GM12872 (cell line): ENCODE measurements around the gene MICAL3.

Source experiments
- TF ChIP-seq, protein P1 (sequence below): IDR thresholded peaks from 3 replicates; pipeline ENCODE4 v1.5.1; 2011; ENCODE audit warnings: low read depth, mild to moderate bottlenecking, low read length, moderate library complexity; ENCODE audit not compliant: insufficient read depth

MICAL3 gene

GRCh38 chr22:18067548-18068341, 43.4 kb upstream of the MICAL3 start:
- TF ChIP-seq, protein P1, sequence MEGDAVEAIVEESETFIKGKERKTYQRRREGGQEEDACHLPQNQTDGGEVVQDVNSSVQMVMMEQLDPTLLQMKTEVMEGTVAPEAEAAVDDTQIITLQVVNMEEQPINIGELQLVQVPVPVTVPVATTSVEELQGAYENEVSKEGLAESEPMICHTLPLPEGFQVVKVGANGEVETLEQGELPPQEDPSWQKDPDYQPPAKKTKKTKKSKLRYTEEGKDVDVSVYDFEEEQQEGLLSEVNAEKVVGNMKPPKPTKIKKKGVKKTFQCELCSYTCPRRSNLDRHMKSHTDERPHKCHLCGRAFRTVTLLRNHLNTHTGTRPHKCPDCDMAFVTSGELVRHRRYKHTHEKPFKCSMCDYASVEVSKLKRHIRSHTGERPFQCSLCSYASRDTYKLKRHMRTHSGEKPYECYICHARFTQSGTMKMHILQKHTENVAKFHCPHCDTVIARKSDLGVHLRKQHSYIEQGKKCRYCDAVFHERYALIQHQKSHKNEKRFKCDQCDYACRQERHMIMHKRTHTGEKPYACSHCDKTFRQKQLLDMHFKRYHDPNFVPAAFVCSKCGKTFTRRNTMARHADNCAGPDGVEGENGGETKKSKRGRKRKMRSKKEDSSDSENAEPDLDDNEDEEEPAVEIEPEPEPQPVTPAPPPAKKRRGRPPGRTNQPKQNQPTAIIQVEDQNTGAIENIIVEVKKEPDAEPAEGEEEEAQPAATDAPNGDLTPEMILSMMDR = no peak

- TF ChIP-seq, protein P1 = no peak
Measured at GRCh38 chr22:18067121-18067520, 42.8 kb upstream of the MICAL3 start.

- TF ChIP-seq, protein P1 = no peak
Measured at GRCh38 chr22:18066181-18066859, 42.0 kb upstream of the MICAL3 start.

DNA sequence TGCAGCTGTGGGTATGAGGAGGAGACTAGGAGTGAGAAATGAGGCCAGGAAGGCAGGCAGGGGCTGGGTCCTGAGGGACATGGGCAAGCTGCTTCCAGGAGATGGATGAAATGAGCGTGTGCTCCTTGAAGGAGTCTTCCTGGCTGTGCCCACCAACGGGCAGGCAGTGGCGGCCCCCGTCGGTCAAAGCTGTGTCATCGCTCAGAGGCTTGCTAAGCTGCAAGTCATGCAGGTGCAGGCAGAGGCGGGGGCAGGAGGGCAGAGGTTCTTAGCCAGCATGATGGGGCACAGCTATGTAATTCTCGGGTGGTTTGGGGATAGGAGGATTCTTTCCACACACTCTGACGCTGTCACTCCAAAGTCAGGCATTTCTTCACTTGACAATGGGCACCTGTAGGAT, 40.9 kb upstream of the MICAL3 start:
- TF ChIP-seq, protein P1 = no peak

GRCh38 chr22:18064636-18065035, 40.3 kb upstream of the MICAL3 start:
- TF ChIP-seq, protein P1 = no peak

- TF ChIP-seq, protein P1 = no peak
Measured at GRCh38 chr22:18063306-18063705, 38.9 kb upstream of the MICAL3 start.

DNA sequence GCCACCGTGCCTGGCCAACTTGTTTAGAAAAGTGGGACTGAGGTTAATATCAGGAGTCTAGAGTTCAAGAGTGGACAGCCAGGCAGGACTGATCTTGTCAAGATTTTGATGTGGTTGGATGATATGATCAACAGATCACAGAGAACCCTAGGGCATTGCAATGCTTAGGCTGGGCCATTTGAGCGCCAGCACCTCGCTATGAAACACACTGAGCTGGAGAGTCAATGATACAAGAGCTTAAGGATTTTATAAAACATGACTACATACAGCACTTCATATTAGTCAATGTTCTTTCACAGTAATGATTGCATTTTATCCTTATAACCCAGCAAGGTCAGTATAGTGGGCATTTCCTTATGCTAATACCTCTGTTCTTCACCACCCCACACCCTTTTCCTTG, 38.1 kb upstream of the MICAL3 start:
- TF ChIP-seq, protein P1 = no peak
